ENCODE data around the gene ZFP3.
"Not testable (repeated sequence)": the region's sequence is repeated elsewhere in the genome, so short reads cannot be mapped to it uniquely, and the experiment has no call there.

The ZFP3 gene

GRCh38 chr17:5049314-5049841, 28.9 kb upstream of the ZFP3 start:
- Mint-ChIP-seq H3K27me3 (ENCODE audit: low read depth) (no peaks in the 10 kb centered on the region), H3K9me3 (no peaks in the 10 kb centered on the region), H3K4me1 (ENCODE audit: low read depth) (peaks cover 26% of the 10 kb centered on the region), H3K27ac (peak overlapping the region; percentile 85), H3K4me3 (peak overlapping the region; percentile 54), H3K36me3 (ENCODE audit: low read depth) (peaks cover 22% of the 10 kb centered on the region)

- Mint-ChIP-seq H3K4me3 (no peak overlapping the region), H3K27me3 (ENCODE audit: low read depth) (no peaks in the 10 kb centered on the region), H3K4me1 (ENCODE audit: low read depth) (peaks cover 23% of the 10 kb centered on the region), H3K9me3 (no peaks in the 10 kb centered on the region), H3K36me3 (ENCODE audit: low read depth) (peaks cover 23% of the 10 kb centered on the region), H3K27ac (no peak overlapping the region)
Observed at GRCh38 chr17:5050278-5050677, 28.0 kb upstream of the ZFP3 start.

GRCh38 chr17:5055543-5055942, 22.7 kb upstream of the ZFP3 start:
- Mint-ChIP-seq H3K9me3 (no peaks in the 10 kb centered on the region), H3K36me3 (ENCODE audit: low read depth) (peaks cover 12% of the 10 kb centered on the region), H3K4me1 (ENCODE audit: low read depth) (no peaks in the 10 kb centered on the region), H3K4me3 (no peak overlapping the region), H3K27me3 (ENCODE audit: low read depth) (no peaks in the 10 kb centered on the region), H3K27ac (no peak overlapping the region)

GRCh38 chr17:5065227-5065744, 13.0 kb upstream of the ZFP3 start:
- Mint-ChIP-seq H3K9me3 (no peaks in the 10 kb centered on the region), H3K27ac (no peak overlapping the region), H3K4me3 (no peak overlapping the region), H3K27me3 (ENCODE audit: low read depth) (peaks cover 4% of the 10 kb centered on the region), H3K36me3 (ENCODE audit: low read depth) (no peaks in the 10 kb centered on the region), H3K4me1 (ENCODE audit: low read depth) (peaks cover 4% of the 10 kb centered on the region)

GRCh38 chr17:5068236-5068635, 10.0 kb upstream of the ZFP3 start:
- Mint-ChIP-seq H3K9me3 (no peaks in the 10 kb centered on the region), H3K27me3 (ENCODE audit: low read depth) (peaks cover 4% of the 10 kb centered on the region), H3K36me3 (ENCODE audit: low read depth) (peaks cover 2% of the 10 kb centered on the region), H3K27ac (no peak overlapping the region), H3K4me3 (no peak overlapping the region), H3K4me1 (ENCODE audit: low read depth) (no peaks in the 10 kb centered on the region)

GRCh38 chr17:5069724-5070123, 8.5 kb upstream of the ZFP3 start:
- peaks cover 4% of the 10 kb centered on the region for H3K27me3 Mint-ChIP-seq (ENCODE audit: low read depth)
- no peak overlapping the region for H3K4me3 Mint-ChIP-seq
- peaks cover 2% of the 10 kb centered on the region for H3K36me3 Mint-ChIP-seq (ENCODE audit: low read depth)
- H3K27ac Mint-ChIP-seq: no peak overlapping the region
- no peaks in the 10 kb centered on the region for H3K4me1 Mint-ChIP-seq (ENCODE audit: low read depth)
- H3K9me3 Mint-ChIP-seq: no peaks in the 10 kb centered on the region

GRCh38 chr17:5075472-5075871, 2.8 kb upstream of the ZFP3 start:
- Mint-ChIP-seq H3K9me3 (peaks cover 11% of the 10 kb centered on the region), H3K4me1 (ENCODE audit: low read depth) (peaks cover 13% of the 10 kb centered on the region)
- H3K36me3 Mint-ChIP-seq (ENCODE audit: low read depth); H3K27ac Mint-ChIP-seq; H3K27me3 Mint-ChIP-seq (ENCODE audit: low read depth); H3K4me3 Mint-ChIP-seq: not testable (repeated sequence)

GRCh38 chr17:5077275-5077674, 992 bp upstream of the ZFP3 start:
- peaks cover 16% of the 10 kb centered on the region for H3K9me3 Mint-ChIP-seq
- H3K27ac Mint-ChIP-seq: peak overlapping the region; percentile 45
- peaks cover 16% of the 10 kb centered on the region for H3K36me3 Mint-ChIP-seq (ENCODE audit: low read depth)
- H3K4me3 Mint-ChIP-seq: peak overlapping the region; percentile 85
- H3K27me3 Mint-ChIP-seq (ENCODE audit: low read depth): not testable (repeated sequence)
- H3K4me1 Mint-ChIP-seq (ENCODE audit: low read depth): peaks cover 14% of the 10 kb centered on the region

GRCh38 chr17:5077781-5078105, 524 bp upstream of the ZFP3 start:
- Mint-ChIP-seq H3K27me3 (ENCODE audit: low read depth) (no peaks in the 10 kb centered on the region), H3K36me3 (ENCODE audit: low read depth) (peaks cover 15% of the 10 kb centered on the region), H3K4me1 (ENCODE audit: low read depth) (peaks cover 14% of the 10 kb centered on the region), H3K27ac (peak overlapping the region; percentile 87), H3K4me3 (peak overlapping the region; percentile 85), H3K9me3 (peaks cover 20% of the 10 kb centered on the region)

GRCh38 chr17:5080591-5080990, 2.3 kb downstream of the ZFP3 start:
- H3K9me3 Mint-ChIP-seq: peaks cover 32% of the 10 kb centered on the region
- H3K27ac Mint-ChIP-seq: no peak overlapping the region
- peaks cover 29% of the 10 kb centered on the region for H3K36me3 Mint-ChIP-seq (ENCODE audit: low read depth)
- peak overlapping the region; percentile 27 for H3K4me3 Mint-ChIP-seq
- H3K27me3 Mint-ChIP-seq (ENCODE audit: low read depth): no peaks in the 10 kb centered on the region
- peaks cover 14% of the 10 kb centered on the region for H3K4me1 Mint-ChIP-seq (ENCODE audit: low read depth)

GRCh38 chr17:5092218-5093010, 14.1 kb downstream of the ZFP3 start:
- peaks cover 22% of the 10 kb centered on the region for H3K27me3 Mint-ChIP-seq (ENCODE audit: low read depth)

GRCh38 chr17:5096731-5097100, 18.4 kb downstream of the ZFP3 start:
- Mint-ChIP-seq H3K4me1 (ENCODE audit: low read depth) (no peaks in the 10 kb centered on the region), H3K9me3 (peaks cover 83% of the 10 kb centered on the region), H3K27ac (no peak overlapping the region), H3K36me3 (ENCODE audit: low read depth) (peaks cover 26% of the 10 kb centered on the region), H3K27me3 (ENCODE audit: low read depth) (peaks cover 23% of the 10 kb centered on the region), H3K4me3 (no peak overlapping the region)

More at GRCh38 chr17:5092218-5093010, 14.1 kb downstream of the ZFP3 start:
- peaks cover 53% of the 10 kb centered on the region for H3K36me3 Mint-ChIP-seq (ENCODE audit: low read depth)
- H3K4me3 Mint-ChIP-seq: no peak overlapping the region
- no peaks in the 10 kb centered on the region for H3K4me1 Mint-ChIP-seq (ENCODE audit: low read depth)
- no peak overlapping the region for H3K27ac Mint-ChIP-seq
- H3K9me3 Mint-ChIP-seq: peaks cover 93% of the 10 kb centered on the region

- Mint-ChIP-seq H3K27ac (peak overlapping the region; percentile 9), H3K36me3 (ENCODE audit: low read depth) (peaks cover 22% of the 10 kb centered on the region), H3K4me1 (ENCODE audit: low read depth) (no peaks in the 10 kb centered on the region), H3K27me3 (ENCODE audit: low read depth) (peaks cover 23% of the 10 kb centered on the region), H3K9me3 (peaks cover 78% of the 10 kb centered on the region), H3K4me3 (no peak overlapping the region)
Observed at GRCh38 chr17:5097101-5097834, 19.0 kb downstream of the ZFP3 start.

- Mint-ChIP-seq H3K27me3 (ENCODE audit: low read depth) (peaks cover 23% of the 10 kb centered on the region), H3K9me3 (peaks cover 74% of the 10 kb centered on the region), H3K27ac (no peak overlapping the region), H3K36me3 (ENCODE audit: low read depth) (peaks cover 14% of the 10 kb centered on the region), H3K4me1 (ENCODE audit: low read depth) (no peaks in the 10 kb centered on the region), H3K4me3 (no peak overlapping the region)
Observed at GRCh38 chr17:5099271-5099670, 21.0 kb downstream of the ZFP3 start.

GRCh38 chr17:5100832-5101231, 22.6 kb downstream of the ZFP3 start:
- Mint-ChIP-seq H3K4me1 (ENCODE audit: low read depth) (no peaks in the 10 kb centered on the region), H3K27ac (no peak overlapping the region), H3K9me3 (peaks cover 71% of the 10 kb centered on the region), H3K4me3 (no peak overlapping the region), H3K27me3 (ENCODE audit: low read depth) (peaks cover 17% of the 10 kb centered on the region), H3K36me3 (ENCODE audit: low read depth) (peaks cover 14% of the 10 kb centered on the region)
